ENCODE data around the gene POU3F1.

The POU3F1 gene

DNA sequence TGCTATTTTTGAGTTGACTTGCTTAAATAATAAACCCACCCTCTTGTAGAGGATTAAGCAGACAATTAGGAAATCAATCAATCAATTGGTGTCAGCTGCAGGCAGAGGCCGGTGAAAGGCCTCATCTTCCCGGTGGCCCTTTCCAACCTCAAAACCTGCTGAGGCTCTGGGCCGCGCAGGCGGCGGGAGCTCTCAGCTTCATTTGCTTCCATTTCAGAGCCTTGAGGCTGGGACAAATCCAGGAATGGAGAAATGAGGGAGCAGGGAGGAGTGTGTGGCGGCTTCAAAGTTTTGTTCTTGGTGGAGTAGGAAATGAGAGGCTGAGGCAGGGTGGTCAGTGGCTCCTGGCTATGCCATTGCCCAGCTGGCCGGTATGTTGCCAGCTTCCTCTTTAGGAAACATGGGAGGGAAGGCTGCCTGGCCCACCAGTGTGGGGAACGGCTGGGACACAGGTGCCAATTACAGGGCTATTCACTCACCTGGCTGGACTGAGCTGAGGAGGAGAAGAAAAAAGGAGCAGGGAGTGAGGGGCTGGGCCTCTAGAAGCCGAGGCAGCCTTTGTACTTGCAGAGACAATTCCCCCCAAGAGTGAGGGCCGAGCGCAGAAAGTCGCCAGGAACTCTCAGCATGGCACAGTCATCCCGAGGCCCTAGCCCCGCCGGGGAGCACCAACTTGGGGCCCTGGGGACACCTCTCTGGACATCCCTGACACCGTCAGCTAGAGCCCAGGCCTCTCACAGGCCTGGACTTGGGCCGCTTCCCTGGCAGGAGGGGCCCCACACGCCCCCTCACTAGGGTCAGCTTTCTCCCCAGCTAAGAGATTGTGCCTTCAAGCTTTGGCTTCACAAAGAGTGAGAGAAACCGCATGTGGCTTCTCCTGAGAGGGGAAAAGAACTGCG is 4.4 kb downstream of the POU3F1 start:
- TF ChIP-seq, protein P1, sequence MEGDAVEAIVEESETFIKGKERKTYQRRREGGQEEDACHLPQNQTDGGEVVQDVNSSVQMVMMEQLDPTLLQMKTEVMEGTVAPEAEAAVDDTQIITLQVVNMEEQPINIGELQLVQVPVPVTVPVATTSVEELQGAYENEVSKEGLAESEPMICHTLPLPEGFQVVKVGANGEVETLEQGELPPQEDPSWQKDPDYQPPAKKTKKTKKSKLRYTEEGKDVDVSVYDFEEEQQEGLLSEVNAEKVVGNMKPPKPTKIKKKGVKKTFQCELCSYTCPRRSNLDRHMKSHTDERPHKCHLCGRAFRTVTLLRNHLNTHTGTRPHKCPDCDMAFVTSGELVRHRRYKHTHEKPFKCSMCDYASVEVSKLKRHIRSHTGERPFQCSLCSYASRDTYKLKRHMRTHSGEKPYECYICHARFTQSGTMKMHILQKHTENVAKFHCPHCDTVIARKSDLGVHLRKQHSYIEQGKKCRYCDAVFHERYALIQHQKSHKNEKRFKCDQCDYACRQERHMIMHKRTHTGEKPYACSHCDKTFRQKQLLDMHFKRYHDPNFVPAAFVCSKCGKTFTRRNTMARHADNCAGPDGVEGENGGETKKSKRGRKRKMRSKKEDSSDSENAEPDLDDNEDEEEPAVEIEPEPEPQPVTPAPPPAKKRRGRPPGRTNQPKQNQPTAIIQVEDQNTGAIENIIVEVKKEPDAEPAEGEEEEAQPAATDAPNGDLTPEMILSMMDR (IDR thresholded peaks at IDR 0.05; ENCODE audit: insufficient read depth, low read length) = no peak
- TF ChIP-seq POLR2AphosphoS5 (IDR thresholded peaks at IDR 0.05; ENCODE audit: low read depth) = no peak
- no peak for TF ChIP-seq GABPA (IDR thresholded peaks at IDR 0.05; ENCODE audit: low read depth)
- no peak for TF ChIP-seq SPI1 (IDR thresholded peaks at IDR 0.05; ENCODE audit: borderline replicate concordance, low read depth)
- TF ChIP-seq, protein P2, sequence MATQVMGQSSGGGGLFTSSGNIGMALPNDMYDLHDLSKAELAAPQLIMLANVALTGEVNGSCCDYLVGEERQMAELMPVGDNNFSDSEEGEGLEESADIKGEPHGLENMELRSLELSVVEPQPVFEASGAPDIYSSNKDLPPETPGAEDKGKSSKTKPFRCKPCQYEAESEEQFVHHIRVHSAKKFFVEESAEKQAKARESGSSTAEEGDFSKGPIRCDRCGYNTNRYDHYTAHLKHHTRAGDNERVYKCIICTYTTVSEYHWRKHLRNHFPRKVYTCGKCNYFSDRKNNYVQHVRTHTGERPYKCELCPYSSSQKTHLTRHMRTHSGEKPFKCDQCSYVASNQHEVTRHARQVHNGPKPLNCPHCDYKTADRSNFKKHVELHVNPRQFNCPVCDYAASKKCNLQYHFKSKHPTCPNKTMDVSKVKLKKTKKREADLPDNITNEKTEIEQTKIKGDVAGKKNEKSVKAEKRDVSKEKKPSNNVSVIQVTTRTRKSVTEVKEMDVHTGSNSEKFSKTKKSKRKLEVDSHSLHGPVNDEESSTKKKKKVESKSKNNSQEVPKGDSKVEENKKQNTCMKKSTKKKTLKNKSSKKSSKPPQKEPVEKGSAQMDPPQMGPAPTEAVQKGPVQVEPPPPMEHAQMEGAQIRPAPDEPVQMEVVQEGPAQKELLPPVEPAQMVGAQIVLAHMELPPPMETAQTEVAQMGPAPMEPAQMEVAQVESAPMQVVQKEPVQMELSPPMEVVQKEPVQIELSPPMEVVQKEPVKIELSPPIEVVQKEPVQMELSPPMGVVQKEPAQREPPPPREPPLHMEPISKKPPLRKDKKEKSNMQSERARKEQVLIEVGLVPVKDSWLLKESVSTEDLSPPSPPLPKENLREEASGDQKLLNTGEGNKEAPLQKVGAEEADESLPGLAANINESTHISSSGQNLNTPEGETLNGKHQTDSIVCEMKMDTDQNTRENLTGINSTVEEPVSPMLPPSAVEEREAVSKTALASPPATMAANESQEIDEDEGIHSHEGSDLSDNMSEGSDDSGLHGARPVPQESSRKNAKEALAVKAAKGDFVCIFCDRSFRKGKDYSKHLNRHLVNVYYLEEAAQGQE (IDR thresholded peaks at IDR 0.05; ENCODE audit: insufficient replicate concordance, low read depth) = no peak
- Histone ChIP-seq H3K27ac (replicated peaks) (no peak overlapping the region), H3K4me3 (replicated peaks; ENCODE audit: insufficient read depth, low read length) (no peak overlapping the region)

DNA sequence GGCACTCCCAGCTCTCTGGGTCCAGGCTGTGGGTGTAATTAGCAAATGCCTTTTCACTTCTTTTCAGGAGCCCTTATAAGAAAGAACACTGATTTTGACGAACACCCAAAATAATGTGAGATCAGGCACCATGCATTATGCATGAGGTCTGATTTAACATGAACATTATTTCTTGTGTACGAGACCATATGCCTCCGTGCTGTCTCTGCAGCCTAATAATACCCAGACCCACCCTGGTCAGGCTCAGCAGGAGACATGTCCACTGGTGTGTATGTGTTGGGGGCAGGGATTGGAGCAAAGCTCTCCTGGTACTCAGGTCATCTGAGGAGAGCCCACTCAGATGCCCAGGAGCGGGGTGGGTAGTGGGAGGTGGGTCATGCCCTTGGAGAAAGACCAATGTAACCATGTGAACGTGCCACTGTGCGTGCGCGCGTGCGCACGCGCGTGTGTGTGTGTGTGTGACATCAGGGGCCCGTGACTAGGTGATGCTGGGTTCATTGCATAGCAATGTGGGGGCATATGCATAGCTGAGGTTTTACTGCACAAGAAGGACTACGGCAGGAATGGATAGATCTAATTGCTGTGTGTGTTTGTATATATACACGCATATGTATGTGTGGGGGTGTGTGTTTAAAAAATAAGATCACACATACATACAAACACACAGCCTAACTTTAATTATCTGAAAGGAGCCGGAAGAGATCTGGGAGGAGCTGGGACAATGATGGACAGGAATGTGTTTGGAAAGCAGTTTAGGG is 7.1 kb downstream of the POU3F1 start:
- H3K4me3 ChIP-seq (replicated peaks; ENCODE audit: insufficient read depth, low read length) = no peak overlapping the region
- peaks cover 21% of the 10 kb centered on the region for H3K27me3 ChIP-seq (ENCODE audit: insufficient read depth, poor library complexity, severe bottlenecking)
- H3K27ac ChIP-seq (replicated peaks) = no peak overlapping the region
- DNase-seq (ENCODE audit: low read depth in 1 of 2, low spot score in 1 of 2) = no peak
- TF ChIP-seq SPI1 (IDR thresholded peaks at IDR 0.05; ENCODE audit: borderline replicate concordance, low read depth) = no peak
- TF ChIP-seq POLR2AphosphoS5 (IDR thresholded peaks at IDR 0.05; ENCODE audit: low read depth) = no peak
- TF ChIP-seq GABPA (IDR thresholded peaks at IDR 0.05; ENCODE audit: low read depth) = no peak
- TF ChIP-seq, protein P1 (IDR thresholded peaks at IDR 0.05; ENCODE audit: insufficient read depth, low read length) = no peak
- TF ChIP-seq, protein P2 (IDR thresholded peaks at IDR 0.05; ENCODE audit: insufficient replicate concordance, low read depth) = no peak

More for the DNA sequence above, 4.4 kb downstream of the POU3F1 start:
- no peak for DNase-seq (ENCODE audit: low read depth in 1 of 2, low spot score in 1 of 2)
- peaks cover 33% of the 10 kb centered on the region for H3K27me3 ChIP-seq (ENCODE audit: insufficient read depth, poor library complexity, severe bottlenecking)

DNA sequence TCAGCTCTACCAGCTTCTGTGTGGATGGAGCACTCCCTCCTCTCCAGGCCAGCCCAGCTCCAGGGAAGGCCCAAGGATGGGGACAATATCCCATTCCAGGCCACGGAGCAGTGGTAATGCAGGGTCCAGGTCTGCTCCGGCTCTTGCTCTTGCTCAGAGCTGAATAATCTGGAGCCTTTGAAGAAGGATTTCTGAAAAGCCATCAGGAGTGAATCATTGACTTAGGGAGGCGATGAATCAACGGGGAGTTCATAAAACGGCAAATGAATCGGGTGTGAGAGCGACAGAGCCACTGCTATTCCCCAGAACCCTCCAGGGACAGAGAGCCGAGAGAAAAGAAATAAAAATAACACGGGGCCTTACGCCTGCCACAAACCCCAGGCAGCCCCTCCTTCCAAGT is 7.7 kb downstream of the POU3F1 start:
- DNase-seq (ENCODE audit: low read depth in 1 of 2, low spot score in 1 of 2) = no peak
- Histone ChIP-seq H3K27me3 (ENCODE audit: insufficient read depth, poor library complexity, severe bottlenecking) (peaks cover 14% of the 10 kb centered on the region), H3K27ac (replicated peaks) (no peak overlapping the region), H3K4me3 (replicated peaks; ENCODE audit: insufficient read depth, low read length) (no peak overlapping the region)
- TF ChIP-seq GABPA (IDR thresholded peaks at IDR 0.05; ENCODE audit: low read depth) = no peak
- TF ChIP-seq, protein P1 (IDR thresholded peaks at IDR 0.05; ENCODE audit: insufficient read depth, low read length) = no peak
- no peak for TF ChIP-seq POLR2AphosphoS5 (IDR thresholded peaks at IDR 0.05; ENCODE audit: low read depth)
- no peak for TF ChIP-seq SPI1 (IDR thresholded peaks at IDR 0.05; ENCODE audit: borderline replicate concordance, low read depth)
- TF ChIP-seq, protein P2 (IDR thresholded peaks at IDR 0.05; ENCODE audit: insufficient replicate concordance, low read depth) = no peak
